GM12874 (cell line): ENCODE results near the gene CSTF3.

Source experiments
- TF ChIP-seq, protein P1 (sequence below): IDR thresholded peaks from 2 replicates; pipeline ENCODE4 v1.5.1; 2011; ENCODE audit warnings: low read depth, mild to moderate bottlenecking, control low read depth, low read length, moderate library complexity; ENCODE audit not compliant: insufficient read depth

CSTF3 gene

DNA sequence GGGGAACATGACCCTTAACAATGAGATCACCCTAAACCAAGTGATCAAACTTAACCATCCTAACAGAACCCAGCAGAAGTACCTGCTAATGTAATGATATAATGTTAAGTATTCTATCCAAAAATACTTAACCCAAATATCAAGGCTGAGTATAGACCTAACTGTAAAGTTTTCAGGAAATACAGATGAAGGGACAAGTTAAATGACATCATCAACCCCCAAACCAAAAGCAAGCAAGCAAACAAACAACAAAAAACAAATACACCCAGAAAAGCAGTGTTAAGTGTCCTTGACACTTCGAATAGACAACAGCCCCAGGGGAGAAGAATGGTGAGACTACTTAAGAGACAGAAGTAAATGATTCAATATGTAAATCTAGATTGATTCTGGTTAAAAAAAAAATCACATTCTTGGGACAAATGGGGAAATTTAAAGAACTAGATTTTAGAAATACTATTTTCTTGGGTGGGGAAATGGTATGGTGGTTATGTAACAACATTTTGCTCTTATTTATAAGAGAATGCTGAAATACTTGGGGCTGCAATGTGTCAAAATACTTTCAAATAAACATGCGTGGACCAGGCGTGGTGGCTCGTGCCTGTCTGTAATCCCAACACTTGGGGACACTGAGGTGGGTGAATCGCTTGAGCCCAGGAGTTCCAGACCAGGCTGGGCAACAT lies 2.5 kb downstream of the CSTF3 start:
- TF ChIP-seq, protein P1, sequence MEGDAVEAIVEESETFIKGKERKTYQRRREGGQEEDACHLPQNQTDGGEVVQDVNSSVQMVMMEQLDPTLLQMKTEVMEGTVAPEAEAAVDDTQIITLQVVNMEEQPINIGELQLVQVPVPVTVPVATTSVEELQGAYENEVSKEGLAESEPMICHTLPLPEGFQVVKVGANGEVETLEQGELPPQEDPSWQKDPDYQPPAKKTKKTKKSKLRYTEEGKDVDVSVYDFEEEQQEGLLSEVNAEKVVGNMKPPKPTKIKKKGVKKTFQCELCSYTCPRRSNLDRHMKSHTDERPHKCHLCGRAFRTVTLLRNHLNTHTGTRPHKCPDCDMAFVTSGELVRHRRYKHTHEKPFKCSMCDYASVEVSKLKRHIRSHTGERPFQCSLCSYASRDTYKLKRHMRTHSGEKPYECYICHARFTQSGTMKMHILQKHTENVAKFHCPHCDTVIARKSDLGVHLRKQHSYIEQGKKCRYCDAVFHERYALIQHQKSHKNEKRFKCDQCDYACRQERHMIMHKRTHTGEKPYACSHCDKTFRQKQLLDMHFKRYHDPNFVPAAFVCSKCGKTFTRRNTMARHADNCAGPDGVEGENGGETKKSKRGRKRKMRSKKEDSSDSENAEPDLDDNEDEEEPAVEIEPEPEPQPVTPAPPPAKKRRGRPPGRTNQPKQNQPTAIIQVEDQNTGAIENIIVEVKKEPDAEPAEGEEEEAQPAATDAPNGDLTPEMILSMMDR: no peak

DNA sequence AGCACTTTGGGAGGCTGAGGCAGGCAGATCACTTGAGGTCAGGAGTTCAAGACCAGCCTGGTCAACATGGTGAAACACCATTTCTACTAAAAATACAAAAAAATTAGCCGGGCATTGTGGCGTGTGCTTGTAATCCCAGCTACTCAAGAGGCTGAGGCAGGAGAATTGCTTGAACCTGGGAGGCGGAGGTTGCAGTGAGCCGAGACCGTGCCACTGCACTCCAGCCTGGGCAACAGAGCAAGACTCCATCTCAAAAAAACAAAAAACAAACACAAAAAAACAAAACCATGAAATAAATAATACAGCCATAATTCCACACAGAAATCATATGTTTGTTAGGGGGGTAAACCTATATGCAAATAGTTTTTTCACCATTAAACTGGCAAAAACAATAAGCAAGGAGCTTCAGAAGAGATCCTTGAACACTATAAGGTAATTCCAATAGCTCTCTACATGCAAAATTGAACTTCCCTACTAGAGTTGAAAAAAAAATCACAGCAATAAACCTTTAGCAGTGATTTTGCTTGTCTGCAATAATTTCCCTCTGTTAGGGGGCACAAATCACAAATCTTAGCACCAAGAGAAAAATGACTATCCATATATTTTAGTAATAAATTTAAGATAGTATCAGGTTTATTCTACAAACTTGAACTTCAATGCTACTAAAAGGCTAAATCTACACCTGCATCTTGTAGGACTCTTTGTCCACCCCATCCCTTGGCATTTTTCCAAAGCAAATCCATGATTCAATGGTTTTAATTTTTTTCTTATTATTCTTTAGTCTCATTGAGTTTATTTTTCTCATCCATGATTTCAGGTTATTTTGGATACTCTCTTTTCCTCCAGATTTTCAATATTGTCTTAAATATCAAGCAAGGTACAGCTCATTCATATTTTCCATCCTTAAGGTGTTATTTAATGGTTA lies 3.9 kb downstream of the CSTF3 start:
- TF ChIP-seq, protein P1: no peak

DNA sequence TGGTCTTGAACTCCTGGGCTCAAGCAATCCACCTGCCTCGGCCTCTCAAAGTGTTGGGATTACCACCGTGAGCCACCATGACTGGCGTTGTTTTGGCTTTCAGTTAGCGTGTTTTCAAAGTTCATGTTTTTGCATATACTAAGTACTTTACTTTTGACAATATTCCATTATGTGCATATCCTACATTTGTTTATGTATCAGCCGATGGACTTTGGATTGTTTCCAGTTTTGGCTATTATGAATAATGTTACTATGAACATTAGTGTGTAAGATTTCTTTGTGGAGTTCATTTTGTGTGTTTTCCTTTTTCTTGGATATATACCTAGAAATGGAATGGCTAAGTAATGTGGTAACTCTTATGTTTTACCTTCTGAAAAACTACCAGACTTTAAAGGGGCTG lies 9.9 kb downstream of the CSTF3 start:
- TF ChIP-seq, protein P1: no peak

DNA sequence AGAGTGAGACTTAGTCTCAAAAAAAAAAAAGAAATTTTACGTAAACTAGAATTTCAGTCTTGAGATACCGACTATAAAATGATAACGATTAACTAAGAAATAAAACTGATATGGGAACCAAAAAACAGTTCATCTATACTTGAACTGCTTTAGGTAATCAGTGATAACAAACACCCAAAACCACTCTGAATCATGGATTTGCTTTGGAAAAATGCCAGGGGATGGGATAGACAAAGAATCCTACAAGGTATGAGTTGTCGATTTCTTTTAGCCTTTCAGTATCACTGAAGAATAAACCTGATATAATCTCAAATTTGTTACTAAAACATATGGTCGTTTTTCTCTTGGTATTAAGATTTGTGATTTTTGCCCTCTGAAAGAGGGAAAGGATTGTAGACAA lies 13.7 kb downstream of the CSTF3 start:
- TF ChIP-seq, protein P1: no peak

DNA sequence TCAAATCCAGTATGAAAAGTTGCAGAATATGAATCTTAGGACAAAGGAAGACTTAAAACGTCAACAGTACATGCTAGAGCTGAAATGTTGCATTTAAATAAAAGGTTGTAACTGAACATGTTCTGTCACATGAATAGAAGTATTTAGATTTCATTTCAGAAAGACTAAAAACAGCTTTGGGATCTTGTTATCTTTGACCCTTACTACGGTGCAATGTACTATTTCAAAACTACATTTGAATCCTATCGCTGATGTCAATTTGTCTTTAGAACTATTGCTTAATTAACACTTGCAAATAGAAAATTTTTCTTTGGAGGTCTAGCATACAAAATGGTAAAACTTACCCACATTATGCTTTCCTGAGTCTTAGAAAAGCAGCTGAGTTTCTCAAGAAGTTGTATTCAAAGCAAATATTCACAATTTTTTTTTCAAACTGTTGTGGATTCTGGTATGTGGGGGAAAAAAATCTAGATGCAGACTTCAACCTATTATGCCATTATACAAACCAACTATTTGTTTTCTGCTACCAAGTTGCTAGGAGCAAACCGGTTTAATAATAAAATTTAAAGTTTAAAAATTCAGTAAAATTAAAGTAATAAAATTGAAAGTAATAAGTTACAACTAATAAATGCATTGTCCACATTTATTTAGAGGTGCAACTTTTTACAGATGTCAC lies 25.4 kb downstream of the CSTF3 start:
- TF ChIP-seq, protein P1: no peak

DNA sequence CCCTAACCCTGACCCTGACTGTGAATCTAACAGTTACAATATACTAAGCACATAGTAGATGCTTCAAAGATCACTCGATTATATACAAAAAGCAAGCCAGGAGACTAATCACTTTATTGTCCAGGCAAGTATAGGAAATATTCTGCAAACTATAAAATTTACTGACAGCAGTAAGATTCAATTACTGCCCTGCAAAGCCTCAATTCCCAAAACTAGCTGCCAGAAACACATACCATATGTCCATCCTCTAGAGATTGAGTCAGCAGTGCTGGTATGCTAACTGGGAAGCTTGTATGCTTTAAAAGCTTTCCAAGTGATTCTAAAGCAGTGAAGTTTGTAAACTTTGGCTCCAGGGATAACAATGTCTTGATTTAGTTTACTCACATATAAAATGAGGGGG lies 26.1 kb downstream of the CSTF3 start:
- TF ChIP-seq, protein P1: no peak

DNA sequence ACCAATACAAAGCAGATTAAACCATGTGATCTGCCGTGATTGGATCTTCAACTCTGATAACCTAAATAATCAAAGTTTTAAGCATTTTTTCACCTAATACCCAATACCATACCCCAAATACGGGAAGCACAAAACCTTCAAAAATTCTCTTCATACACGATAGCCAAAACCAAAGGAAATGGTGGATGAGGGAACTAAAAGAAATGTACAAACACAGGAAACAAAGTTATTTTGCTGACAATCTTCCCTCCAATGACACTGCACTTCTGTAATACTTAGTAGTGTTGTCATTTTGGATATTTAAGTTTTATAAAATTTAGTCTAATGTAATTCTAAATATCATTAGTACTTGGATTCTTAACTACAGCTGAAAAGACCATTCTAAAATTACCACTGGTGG lies 27.0 kb downstream of the CSTF3 start:
- TF ChIP-seq, protein P1: no peak
